Breast epithelium (tissue), 3 donors: ENCODE results near the gene GTPBP6.

Source experiments
- POLR2A ChIP-seq: fragments of 450-650 bp; IDR thresholded peaks from one replicate; pipeline ENCODE4 v1.6.1; 2016; ENCODE audit warnings: antibody characterized with exemption, mild to moderate bottlenecking, moderate library complexity
- TF ChIP-seq, protein P1 (sequence below), 3 donors: fragments of 450-650 bp; IDR thresholded peaks; one replicate each; pipeline ENCODE4 v1.5.1; 2016 to 2017; ENCODE audit warnings: antibody characterized with exemption in 3 of 3, mild to moderate bottlenecking in 3 of 3, moderate library complexity in 3 of 3

DNA sequence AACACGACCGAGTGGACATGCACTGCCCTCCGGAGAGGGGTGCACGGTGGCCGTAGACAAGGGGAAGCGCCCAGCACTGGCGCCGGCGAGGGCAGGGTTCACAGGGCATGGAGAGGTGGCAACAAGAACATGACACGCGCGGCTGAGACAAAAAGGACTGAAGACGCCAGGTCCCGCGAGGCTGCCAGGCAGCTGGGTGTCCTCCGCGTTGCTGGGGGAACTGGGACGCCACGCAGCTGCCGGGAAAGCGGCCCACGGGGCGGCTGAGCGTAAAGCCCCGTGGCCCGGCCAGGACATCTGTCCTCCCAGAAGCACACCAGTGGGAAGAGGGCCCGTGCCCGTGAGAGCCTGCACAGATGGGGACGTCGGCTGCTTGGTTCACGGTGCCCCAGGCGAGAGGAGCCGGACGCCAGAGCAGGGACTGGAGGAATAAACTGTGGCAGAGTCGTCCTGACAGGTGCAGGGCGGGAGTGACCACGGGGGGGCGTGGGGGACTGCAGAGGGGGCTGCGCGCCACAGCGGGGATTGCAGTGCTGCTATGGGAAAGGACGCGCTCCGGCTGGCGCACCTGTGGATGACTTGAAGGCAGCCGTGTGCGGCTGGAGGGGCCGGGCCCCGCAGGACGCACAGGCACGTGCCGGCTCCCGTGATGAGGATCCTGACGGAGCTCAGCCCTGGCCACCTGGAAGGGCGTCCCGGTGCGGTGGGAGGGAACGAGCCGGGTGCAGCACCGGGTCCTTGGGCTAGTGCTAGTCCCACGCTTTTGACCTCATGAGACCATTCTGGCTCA lies 32.1 kb upstream of the GTPBP6 start:
- TF ChIP-seq, protein P1, sequence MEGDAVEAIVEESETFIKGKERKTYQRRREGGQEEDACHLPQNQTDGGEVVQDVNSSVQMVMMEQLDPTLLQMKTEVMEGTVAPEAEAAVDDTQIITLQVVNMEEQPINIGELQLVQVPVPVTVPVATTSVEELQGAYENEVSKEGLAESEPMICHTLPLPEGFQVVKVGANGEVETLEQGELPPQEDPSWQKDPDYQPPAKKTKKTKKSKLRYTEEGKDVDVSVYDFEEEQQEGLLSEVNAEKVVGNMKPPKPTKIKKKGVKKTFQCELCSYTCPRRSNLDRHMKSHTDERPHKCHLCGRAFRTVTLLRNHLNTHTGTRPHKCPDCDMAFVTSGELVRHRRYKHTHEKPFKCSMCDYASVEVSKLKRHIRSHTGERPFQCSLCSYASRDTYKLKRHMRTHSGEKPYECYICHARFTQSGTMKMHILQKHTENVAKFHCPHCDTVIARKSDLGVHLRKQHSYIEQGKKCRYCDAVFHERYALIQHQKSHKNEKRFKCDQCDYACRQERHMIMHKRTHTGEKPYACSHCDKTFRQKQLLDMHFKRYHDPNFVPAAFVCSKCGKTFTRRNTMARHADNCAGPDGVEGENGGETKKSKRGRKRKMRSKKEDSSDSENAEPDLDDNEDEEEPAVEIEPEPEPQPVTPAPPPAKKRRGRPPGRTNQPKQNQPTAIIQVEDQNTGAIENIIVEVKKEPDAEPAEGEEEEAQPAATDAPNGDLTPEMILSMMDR (IDR thresholded peaks at IDR 0.05): no peak
- no peak for TF ChIP-seq POLR2A
